NCI-H345 (cell line): ENCODE results near the gene CFAP92.
"Not testable (repeated sequence)": the region's sequence is repeated elsewhere in the genome, so short reads cannot be mapped to it uniquely, and the experiment has no call there.

Experiments
- DNase-seq: peaks from one replicate; lab custom pipeline; 2025; lab: John Stamatoyannopoulos, UW

Gene CFAP92

GRCh38 chr3:128889139-128889894 lies 104.6 kb downstream of the CFAP92 start:
- DNase-seq = no peak

GRCh38 chr3:128884992-128885391 lies 108.9 kb downstream of the CFAP92 start:
- DNase-seq = no peak

DNA sequence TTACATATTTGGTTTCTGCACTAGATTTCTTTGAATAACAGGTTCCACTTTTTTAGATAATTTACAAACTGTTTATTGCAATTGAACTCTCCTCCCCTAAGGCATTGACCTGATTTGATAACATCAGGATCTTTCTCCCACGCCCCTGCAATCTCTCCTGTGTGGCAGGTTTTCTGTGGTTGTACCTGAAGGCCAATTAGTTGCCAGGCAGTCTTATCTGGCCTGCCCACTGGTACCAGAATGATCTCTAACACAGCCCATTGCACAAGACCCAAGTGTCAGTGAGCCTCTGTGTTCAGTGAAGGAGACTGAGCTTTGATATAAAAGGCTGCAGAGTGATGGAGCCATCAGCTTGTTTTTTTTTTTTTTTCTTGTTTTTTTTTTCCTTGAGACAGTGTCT lies 111.2 kb downstream of the CFAP92 start:
- DNase-seq = no peak

DNA sequence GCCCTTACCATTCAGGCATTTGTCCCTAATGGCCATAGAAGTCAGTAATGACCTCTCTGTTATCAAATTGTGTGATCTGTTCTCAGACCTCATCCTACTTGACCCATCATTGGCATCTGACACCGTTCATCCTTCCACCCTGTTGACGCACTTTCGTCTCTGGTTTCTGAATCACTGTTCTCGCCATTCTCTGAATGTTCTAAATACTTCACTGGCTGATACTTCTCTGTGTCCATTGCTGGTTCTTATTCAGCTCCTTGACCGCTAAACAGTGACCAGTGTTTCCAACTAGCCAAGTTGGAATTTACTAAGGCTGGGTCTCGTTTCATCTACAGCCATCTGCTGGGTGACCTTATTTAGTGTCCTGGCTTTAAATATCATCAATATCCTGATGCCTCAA lies 112.3 kb downstream of the CFAP92 start:
- no peak for DNase-seq

GRCh38 chr3:128880455-128880854 lies 113.4 kb downstream of the CFAP92 start:
- DNase-seq = not testable (repeated sequence)

DNA sequence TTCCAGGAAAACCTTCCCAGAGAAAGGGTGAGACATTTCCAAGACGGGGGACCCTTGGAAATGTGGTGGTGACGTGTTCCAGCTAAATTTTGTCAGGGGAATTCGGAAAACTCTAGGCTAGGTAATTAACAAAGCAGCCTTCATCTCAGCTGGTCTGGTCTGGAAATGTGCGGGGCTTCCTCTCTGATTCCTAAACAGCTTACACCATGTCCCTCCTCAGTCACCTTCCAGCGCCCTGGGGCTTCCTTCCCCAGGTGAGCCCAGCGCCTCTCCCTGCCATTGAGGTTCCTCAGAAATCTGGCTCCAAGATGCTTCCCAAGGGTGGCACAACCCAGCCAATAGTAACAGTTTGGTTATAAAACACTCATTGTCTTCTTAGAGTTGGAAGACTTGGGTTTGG lies 113.9 kb downstream of the CFAP92 start:
- DNase-seq = no peak

GRCh38 chr3:128879125-128879969 lies 114.5 kb downstream of the CFAP92 start, which contains the start of gene ACAD9:
TSS of gene ACAD9 (plus strand) at chr3:128879620. CDS start at chr3:128879692, 72 bp downstream.
- DNase-seq = peak; percentile 93

GRCh38 chr3:128878556-128879124 lies 115.2 kb downstream of the CFAP92 start:
- DNase-seq = peak; percentile 1

DNA sequence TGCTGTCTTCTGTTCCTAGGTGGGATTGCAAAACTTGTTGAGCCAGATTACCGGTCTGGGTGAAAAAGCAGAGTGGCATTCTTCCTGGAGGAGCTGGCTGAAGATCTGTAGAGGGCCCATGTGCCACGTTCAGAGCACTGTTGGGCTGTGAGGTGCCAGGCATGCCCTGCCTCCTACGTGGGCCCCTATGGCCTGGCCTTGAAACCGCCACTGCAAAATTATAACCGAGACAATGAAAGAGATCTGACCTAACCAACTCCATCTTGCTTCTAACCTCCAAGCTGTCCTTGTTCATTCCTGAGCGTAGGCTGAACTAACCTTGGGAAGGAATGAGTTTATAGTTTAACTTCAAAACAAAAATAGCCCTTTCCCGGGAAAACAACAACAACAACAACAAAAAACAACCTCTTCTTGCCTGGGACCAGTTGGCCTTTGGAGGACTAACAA lies 115.8 kb downstream of the CFAP92 start:
- no peak for DNase-seq

GRCh38 chr3:128875556-128876120 lies 118.2 kb downstream of the CFAP92 start:
- no peak for DNase-seq

- no peak for DNase-seq
Measured at GRCh38 chr3:128874481-128875180, 119.2 kb downstream of the CFAP92 start.

GRCh38 chr3:128873244-128874022 lies 120.4 kb downstream of the CFAP92 start:
- no peak for DNase-seq

DNA sequence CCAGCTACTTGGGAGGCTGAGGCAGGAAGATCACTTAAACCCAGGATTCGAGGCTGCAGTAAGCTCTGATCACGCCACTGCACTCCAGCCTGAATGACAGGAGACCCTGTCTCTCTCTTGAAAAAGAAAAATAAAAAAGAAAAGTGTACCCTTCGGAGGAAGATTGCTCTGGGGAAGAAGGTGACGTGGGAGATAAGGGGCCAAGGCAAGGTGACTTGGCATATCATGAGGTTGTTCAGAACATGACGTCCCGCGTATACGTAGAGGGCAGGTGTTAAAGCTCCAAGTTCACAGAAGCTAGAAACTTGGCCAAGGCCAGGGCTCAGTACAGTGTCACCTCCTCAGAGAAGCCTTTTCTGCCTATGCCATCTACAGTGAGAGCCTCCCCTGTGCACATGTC lies 121.1 kb downstream of the CFAP92 start:
- no peak for DNase-seq

DNA sequence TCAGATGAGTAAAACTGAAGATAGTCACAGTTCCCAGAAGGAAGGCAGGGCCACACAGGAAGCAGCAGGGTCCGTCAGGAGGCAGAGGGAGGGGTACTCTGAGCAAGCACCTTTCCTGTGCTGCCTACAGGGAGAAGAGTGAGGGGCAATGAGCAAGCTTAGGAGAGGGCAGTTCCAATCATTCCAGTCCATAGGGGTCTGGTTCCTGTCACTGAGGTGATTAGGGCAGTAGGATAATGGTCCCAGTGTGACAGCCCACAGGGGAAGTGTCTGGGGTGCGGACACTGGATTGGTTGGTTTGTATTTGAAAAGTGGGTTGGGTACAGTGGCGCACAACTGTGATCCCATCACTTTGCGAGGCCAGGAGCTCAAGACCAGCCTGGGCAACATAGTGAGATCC lies 121.6 kb downstream of the CFAP92 start:
- no peak for DNase-seq

DNA sequence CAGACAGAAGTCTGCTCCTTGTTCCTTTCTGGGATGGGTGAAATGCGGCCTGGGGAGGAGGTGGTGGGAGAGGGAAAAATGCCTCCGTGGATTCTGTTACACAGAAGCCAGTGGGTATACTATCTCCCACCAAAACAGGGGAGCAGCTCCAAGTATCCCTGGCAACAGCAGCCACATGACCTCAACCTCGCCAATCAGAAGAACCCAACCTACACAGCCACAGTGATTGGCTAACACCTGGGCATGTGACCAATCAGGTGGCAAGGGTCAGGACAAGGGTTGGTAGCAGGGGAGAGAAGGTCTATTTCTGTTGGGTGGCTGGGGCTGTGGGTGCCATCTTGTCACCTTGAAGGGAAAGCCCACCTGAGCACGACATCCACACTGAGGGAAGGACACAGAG lies 123.5 kb downstream of the CFAP92 start:
- DNase-seq = no peak

GRCh38 chr3:128867200-128868125 lies 126.4 kb downstream of the CFAP92 start:
- no peak for DNase-seq

DNA sequence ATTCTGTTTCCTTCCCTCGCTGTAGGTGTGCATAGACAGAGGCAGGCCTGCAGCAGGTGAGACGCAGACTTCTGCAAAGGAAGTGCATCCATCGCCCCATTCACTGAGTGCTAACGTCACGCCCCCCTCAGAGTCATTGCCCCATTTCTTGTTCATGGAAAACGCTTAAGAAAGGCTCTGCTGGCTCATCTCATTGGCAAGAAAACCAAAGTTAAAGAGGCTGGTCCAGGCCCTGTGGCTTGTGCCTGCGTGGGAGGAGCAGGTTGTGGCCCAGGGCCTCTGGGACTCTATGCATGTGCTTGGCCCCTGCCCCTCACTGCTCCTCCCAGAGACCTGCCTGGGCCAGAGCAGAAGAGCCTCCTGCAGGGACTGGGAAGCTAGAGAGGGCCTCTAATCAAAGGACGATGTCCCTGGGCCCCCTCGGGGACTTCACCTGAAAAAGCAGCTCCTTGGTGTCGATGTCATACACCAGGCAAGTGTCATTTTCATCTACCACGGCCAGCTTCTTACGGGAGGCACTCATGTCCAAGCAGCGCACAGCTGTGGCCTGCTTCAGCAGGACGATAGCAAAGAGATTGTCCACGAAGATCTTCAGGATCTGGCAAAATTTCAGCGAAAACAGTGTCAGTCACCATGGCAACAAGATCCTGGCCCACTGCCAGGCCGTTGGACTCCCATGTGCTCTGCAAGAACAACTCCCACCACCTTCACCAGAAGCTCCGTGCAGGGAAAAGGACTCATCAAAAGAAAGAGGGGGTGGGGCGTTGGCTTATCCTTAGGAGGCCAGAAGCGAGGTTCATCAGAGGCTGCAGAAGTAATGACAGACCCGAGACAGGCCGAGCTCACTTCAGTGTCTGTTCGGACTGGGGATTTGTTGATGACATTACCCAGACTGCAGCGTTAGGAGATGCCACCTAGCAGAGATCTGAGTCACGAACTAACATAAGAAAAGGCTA lies 128.7 kb downstream of the CFAP92 start:
- not testable (repeated sequence) for DNase-seq

GRCh38 chr3:128864351-128864811 lies 129.5 kb downstream of the CFAP92 start:
- no peak for DNase-seq

DNA sequence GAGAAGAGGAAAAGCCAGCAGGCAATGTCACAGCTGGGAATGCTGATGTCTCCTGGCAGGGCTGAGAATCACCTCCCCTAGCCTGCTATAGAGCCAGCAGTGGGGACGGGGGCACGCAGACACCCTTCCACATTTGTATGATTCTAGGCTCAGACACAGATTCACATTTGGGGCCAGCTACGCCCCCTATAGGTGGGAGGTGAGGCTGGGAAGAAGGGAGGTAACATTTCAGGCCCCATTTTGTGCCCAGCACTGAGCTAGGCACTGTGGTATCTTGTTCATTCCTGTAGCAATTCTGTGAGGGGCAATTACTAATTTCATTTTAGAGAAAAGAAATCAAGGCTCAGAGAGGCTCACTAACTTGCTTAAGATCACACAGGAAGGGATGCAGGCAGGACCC lies 130.3 kb downstream of the CFAP92 start:
- no peak for DNase-seq
